ENCODE data around the gene LILRB5.
"Not testable (repeated sequence)": the region's sequence is repeated elsewhere in the genome, so short reads cannot be mapped to it uniquely, and the experiment has no call there.

The LILRB5 gene

GRCh38 chr19:54247106-54247930, 9.8 kb downstream of the LILRB5 start:
- intact Hi-C loops (cut with DNase I; ENCODE audit: low total_unique reads), result no loop called here
- H3K36me3 ChIP-seq, result no peaks in the 10 kb centered on the region
- no peak overlapping the region for H3K27ac ChIP-seq
- H3K27me3 ChIP-seq, result peaks cover 0 to 8% of the 10 kb centered on the region in 2 donors
- DNase-seq, result no peak
- H3K4me3 ChIP-seq, result no peak overlapping the region
- TF ChIP-seq, protein P1, sequence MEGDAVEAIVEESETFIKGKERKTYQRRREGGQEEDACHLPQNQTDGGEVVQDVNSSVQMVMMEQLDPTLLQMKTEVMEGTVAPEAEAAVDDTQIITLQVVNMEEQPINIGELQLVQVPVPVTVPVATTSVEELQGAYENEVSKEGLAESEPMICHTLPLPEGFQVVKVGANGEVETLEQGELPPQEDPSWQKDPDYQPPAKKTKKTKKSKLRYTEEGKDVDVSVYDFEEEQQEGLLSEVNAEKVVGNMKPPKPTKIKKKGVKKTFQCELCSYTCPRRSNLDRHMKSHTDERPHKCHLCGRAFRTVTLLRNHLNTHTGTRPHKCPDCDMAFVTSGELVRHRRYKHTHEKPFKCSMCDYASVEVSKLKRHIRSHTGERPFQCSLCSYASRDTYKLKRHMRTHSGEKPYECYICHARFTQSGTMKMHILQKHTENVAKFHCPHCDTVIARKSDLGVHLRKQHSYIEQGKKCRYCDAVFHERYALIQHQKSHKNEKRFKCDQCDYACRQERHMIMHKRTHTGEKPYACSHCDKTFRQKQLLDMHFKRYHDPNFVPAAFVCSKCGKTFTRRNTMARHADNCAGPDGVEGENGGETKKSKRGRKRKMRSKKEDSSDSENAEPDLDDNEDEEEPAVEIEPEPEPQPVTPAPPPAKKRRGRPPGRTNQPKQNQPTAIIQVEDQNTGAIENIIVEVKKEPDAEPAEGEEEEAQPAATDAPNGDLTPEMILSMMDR (IDR thresholded peaks at IDR 0.05), result no peak
- no peaks in the 10 kb centered on the region for H3K9me3 ChIP-seq
- no peaks in the 10 kb centered on the region for H3K4me1 ChIP-seq

DNA sequence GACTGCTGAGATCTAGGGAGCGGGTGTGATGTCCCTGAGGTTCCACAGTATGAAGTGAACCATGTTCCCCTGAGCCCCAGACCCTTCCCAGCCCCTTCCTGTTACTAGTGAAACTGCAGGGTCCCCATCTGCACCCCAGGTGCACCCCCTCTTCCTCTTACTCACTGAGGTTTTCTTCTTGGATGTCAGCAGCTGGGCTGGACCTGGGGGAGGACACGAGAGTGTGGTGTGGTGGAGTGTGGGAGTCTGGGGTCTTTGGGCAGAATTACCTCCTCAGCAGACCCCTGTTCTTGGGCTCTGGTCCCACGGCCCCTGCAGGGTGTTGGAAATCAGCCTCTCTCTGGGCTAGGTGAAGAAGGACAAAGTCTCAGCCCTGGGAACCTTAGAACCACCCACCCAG, 11.1 kb downstream of the LILRB5 start:
- Histone ChIP-seq H3K27me3 (peaks cover 0 to 4% of the 10 kb centered on the region in 2 donors), H3K36me3 (no peaks in the 10 kb centered on the region), H3K4me3 (no peak overlapping the region), H3K27ac (no peak overlapping the region), H3K9me3 (no peaks in the 10 kb centered on the region), H3K4me1 (no peaks in the 10 kb centered on the region)
- DNase-seq, result no peak
- TF ChIP-seq, protein P1 (IDR thresholded peaks at IDR 0.05), result no peak
- intact Hi-C loops (cut with DNase I; ENCODE audit: low total_unique reads), result no loop called here

DNA sequence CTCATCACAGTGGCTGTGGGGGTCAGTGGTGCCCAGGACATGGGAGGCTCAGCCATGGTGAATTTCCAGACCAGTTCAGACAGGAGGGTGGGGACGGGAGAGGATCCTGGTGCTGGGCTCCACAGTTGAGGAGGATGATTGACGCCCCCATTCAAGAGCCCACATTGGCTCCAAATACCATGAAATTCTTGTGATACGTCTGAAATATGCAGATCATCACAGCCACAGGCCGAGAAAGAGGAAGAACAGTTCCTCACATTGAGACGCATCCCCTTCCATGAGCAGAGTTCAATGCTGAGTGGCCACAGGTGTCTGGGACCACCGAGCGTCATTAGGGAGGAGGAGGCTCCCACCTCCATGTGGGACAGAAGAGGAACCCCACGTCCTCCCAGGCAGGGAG, 13.3 kb downstream of the LILRB5 start:
- H3K36me3 ChIP-seq; H3K27me3 ChIP-seq; H3K4me3 ChIP-seq; H3K4me1 ChIP-seq; H3K27ac ChIP-seq; intact Hi-C loops (cut with DNase I; ENCODE audit: low total_unique reads); H3K9me3 ChIP-seq; DNase-seq: not testable (repeated sequence)

DNA sequence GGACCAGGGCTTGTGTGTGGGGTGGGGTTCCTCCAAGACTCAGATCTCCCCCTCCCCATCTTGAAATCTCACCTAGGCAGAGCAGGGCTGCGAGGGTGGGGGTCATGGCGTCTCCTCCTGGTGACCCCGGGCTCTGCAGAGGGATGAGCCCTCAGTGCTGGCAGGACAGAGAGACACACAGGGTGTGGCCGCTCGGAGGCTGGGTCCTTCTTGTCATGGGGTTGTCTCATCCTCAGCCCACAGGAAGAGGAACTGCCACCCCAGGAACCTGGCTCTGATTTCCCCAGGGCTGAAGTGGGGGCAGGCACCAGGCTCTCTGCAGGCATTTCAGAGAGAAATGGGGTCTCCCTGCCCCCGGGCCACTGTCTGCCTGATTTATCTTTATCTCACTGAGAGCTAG, 14.4 kb downstream of the LILRB5 start, which contains the start of gene LILRA6:
Gene LILRA6, minus strand, starts transcription at position 145 of the 400 bp plus-strand sequence.
- intact Hi-C loops (cut with DNase I; ENCODE audit: low total_unique reads); DNase-seq; H3K27me3 ChIP-seq; H3K9me3 ChIP-seq; H3K36me3 ChIP-seq; H3K4me1 ChIP-seq; H3K4me3 ChIP-seq; H3K27ac ChIP-seq: not testable (repeated sequence)

DNA sequence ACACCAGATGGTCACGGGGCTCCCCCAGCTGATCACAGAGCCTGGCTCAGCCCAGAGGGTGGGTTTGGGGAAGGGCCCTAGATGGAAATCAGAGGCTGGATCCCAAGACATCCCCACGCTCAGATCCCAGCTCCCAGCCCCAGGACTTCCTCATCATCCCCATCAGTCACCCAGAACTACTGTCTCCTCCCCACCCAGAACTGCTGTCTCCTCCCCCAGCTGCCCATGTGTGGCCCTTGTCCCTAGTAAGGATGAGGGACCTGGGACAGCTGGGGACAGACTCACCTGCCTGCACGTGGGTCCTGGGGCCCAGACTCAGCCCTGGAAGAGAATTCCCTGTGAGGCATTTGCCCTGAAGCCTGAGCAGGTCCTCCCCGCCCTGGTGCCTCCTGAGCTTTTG, 14.8 kb downstream of the LILRB5 start:
- H3K4me1 ChIP-seq; DNase-seq; H3K27ac ChIP-seq; H3K4me3 ChIP-seq; intact Hi-C loops (cut with DNase I; ENCODE audit: low total_unique reads); H3K9me3 ChIP-seq; H3K36me3 ChIP-seq; H3K27me3 ChIP-seq: not testable (repeated sequence)

DNA sequence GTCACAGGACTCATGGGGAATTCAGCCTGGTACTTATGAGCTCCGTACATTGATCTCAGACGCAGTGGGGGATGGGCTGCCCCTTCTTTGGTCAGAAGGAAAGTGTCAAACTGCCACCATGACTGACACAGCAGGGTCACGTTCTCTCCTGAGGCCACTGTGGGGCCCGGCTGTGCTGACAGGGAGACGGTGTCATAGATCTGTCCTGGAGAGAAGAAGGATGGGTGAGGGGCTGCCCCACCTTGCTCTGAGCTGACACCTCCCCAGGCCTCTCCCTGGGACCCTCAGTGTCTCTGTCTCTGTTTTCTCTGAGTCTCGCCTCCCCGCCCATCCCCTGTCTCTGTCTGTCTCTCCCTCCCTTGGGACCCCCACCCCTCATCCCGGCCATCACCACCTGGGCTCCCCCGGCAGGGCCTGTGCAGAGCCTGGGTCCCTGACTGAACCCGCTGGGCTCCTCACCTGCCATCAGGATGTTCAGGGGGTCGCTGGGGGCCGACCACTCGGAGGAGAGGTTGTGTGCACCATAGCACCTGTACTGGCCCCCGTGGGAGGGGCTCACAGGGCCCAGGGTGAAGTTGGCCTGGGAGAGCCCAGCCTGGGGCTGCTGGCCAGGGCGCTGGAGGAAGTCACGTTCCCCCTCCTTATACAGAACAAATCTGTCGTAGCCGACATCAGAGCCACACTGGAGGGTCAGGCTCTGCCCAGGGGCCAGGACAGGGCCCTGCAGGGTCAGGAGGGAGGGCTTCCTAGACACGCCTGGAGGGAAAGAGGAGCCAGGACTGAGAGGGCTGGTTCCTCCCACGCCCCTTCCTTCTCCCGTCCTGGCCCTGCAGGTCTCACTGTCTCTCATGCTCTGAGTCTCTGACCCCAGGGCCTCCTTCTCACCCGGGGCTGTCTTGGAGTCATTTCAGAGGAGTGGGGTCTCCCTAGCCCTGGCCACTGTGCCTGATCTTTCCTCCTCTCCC, 16.4 kb downstream of the LILRB5 start:
- H3K27me3 ChIP-seq; H3K36me3 ChIP-seq; H3K4me3 ChIP-seq; H3K4me1 ChIP-seq; H3K27ac ChIP-seq; intact Hi-C loops (cut with DNase I; ENCODE audit: low total_unique reads); DNase-seq; H3K9me3 ChIP-seq: not testable (repeated sequence)

GRCh38 chr19:54239491-54240371, 17.3 kb downstream of the LILRB5 start:
- H3K27me3 ChIP-seq; H3K9me3 ChIP-seq; H3K36me3 ChIP-seq; H3K4me3 ChIP-seq; DNase-seq; H3K27ac ChIP-seq; H3K4me1 ChIP-seq; intact Hi-C loops (cut with DNase I; ENCODE audit: low total_unique reads): not testable (repeated sequence)

All from tibial artery (tissue), 4 donors.